Measurements from ENCODE around the gene CD99. TPM values are rescaled to one million over a fixed set of nuclear protein-coding genes. Genes with fewer than 3 reads are reported as not detected.

Gene CD99
- total and polyA plus RNA-seq, 9 of the 15 experiments (the other 6 are each of a cell fraction or from before 2014, with no cell fraction given) = 5.0 to 55.3 (median 34.5) TPM

DNA sequence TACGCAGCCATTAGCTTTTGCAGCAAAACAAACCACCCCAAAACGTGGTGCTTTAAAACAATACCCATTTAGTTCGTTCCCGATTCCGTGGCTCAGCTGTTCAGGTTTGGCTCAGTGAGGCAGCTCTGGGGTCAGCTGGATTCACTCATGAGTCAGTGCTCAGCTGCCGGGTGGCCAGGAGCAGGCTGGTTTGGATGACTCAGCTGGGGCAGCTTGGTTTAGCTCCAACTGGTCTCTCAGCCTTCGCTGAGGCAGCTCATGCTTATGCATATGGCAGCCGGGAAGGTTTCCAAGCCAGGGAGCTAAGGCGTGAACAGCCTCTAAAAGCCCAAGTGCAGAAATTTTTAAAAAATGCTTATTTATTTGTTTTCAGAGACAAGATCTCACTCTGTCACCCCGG lies 13.3 kb upstream of the CD99 start (continued):
- TF ChIP-seq, protein P1, sequence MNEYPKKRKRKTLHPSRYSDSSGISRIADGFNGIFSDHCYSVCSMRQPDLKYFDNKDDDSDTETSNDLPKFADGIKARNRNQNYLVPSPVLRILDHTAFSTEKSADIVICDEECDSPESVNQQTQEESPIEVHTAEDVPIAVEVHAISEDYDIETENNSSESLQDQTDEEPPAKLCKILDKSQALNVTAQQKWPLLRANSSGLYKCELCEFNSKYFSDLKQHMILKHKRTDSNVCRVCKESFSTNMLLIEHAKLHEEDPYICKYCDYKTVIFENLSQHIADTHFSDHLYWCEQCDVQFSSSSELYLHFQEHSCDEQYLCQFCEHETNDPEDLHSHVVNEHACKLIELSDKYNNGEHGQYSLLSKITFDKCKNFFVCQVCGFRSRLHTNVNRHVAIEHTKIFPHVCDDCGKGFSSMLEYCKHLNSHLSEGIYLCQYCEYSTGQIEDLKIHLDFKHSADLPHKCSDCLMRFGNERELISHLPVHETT (CRISPR knock-in tag; conservative IDR thresholded peaks at IDR 0.05 in 1 of 2, IDR thresholded peaks at IDR 0.05 in 1 of 2) = peak in 1 of 2 experiments; percentile 56; a peak in 1 of 4 replicates
- TF ChIP-seq ZNF77 (CRISPR knock-in tag; IDR thresholded peaks at IDR 0.05) = no peak
- no peak for TF ChIP-seq CAMTA2 (CRISPR knock-in tag; conservative IDR thresholded peaks at IDR 0.05)
- TF ChIP-seq, protein P2, sequence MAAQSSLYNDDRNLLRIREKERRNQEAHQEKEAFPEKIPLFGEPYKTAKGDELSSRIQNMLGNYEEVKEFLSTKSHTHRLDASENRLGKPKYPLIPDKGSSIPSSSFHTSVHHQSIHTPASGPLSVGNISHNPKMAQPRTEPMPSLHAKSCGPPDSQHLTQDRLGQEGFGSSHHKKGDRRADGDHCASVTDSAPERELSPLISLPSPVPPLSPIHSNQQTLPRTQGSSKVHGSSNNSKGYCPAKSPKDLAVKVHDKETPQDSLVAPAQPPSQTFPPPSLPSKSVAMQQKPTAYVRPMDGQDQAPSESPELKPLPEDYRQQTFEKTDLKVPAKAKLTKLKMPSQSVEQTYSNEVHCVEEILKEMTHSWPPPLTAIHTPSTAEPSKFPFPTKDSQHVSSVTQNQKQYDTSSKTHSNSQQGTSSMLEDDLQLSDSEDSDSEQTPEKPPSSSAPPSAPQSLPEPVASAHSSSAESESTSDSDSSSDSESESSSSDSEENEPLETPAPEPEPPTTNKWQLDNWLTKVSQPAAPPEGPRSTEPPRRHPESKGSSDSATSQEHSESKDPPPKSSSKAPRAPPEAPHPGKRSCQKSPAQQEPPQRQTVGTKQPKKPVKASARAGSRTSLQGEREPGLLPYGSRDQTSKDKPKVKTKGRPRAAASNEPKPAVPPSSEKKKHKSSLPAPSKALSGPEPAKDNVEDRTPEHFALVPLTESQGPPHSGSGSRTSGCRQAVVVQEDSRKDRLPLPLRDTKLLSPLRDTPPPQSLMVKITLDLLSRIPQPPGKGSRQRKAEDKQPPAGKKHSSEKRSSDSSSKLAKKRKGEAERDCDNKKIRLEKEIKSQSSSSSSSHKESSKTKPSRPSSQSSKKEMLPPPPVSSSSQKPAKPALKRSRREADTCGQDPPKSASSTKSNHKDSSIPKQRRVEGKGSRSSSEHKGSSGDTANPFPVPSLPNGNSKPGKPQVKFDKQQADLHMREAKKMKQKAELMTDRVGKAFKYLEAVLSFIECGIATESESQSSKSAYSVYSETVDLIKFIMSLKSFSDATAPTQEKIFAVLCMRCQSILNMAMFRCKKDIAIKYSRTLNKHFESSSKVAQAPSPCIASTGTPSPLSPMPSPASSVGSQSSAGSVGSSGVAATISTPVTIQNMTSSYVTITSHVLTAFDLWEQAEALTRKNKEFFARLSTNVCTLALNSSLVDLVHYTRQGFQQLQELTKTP (IDR thresholded peaks at IDR 0.05; ENCODE audit: low read depth in 1 of 2, partially characterized antibody in 2 of 2) = no peak
- peak; percentile 67; the same call in 1 of the 2 replicates for TF ChIP-seq C11orf30 (IDR thresholded peaks at IDR 0.05; ENCODE audit: low read depth)
- no peak for TF ChIP-seq ETV1 (tag; conservative IDR thresholded peaks at IDR 0.05; ENCODE audit: low read depth)
- no peak for TF ChIP-seq ZNF695 (CRISPR knock-in tag; IDR thresholded peaks at IDR 0.05)
- no peak for TF ChIP-seq ZNF696 (CRISPR knock-in tag; conservative IDR thresholded peaks at IDR 0.05)
- no peak for TF ChIP-seq ZNF232 (CRISPR knock-in tag; IDR thresholded peaks at IDR 0.05)
- TF ChIP-seq ZNF778 (CRISPR knock-in tag; IDR thresholded peaks at IDR 0.05) = no peak
- no peak for TF ChIP-seq SIN3A (IDR thresholded peaks at IDR 0.05; ENCODE audit: borderline replicate concordance in 2 of 2, control insufficient read depth in 1 of 2, low read depth in 2 of 2, low read length in 2 of 2)
- no peak for TF ChIP-seq TEAD2 (tag; IDR thresholded peaks at IDR 0.05)
- TF ChIP-seq CBX3 (IDR thresholded peaks at IDR 0.05; ENCODE audit: borderline replicate concordance in 1 of 2, low read length in 2 of 2) = peak in 1 of 2 experiments; percentile 34; a peak in 1 of 3 replicates
- no peak for TF ChIP-seq PHF21A (IDR thresholded peaks at IDR 0.05; ENCODE audit: borderline replicate concordance, low read depth)
- TF ChIP-seq NR2C2 (CRISPR knock-in tag; IDR thresholded peaks at IDR 0.05) = no peak
- TF ChIP-seq NR2C2 (tag; IDR thresholded peaks at IDR 0.05) = peak; percentile 32; the same call in 1 of the 2 replicates
- no peak for TF ChIP-seq FOXK2 (conservative IDR thresholded peaks at IDR 0.05 in 1 of 2, IDR thresholded peaks at IDR 0.05 in 1 of 2; ENCODE audit: low read depth in 2 of 2)
- TF ChIP-seq KLF10 (CRISPR knock-in tag; IDR thresholded peaks at IDR 0.05) = no peak
- TF ChIP-seq, protein P3, sequence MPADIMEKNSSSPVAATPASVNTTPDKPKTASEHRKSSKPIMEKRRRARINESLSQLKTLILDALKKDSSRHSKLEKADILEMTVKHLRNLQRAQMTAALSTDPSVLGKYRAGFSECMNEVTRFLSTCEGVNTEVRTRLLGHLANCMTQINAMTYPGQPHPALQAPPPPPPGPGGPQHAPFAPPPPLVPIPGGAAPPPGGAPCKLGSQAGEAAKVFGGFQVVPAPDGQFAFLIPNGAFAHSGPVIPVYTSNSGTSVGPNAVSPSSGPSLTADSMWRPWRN (IDR thresholded peaks at IDR 0.05; ENCODE audit: low read depth) = no peak
